Chondrocyte (in vitro differentiated cells): ENCODE data around the gene TARDBP. TPM values are rescaled to one million over a fixed set of nuclear protein-coding genes. Genes with fewer than 3 reads are reported as not detected.

Experiments
- DNase-seq: peaks from one replicate; pipeline ENCODE4 v3.0.0; 2021; ENCODE audit warnings: mixed read lengths, low spot score
- H3K27ac Mint-ChIP-seq: one replicate; pipeline ENCODE4 v1.8.0; 2021; ENCODE audit warnings: mild to moderate bottlenecking, moderate library complexity, mixed read lengths; ENCODE audit not compliant: unreplicated experiment
- H3K27me3 Mint-ChIP-seq: 2 replicates; pipeline ENCODE4 v1.8.0; 2021; ENCODE audit warnings: low read depth, mixed read lengths
- H3K36me3 Mint-ChIP-seq: 2 replicates; pipeline ENCODE4 v1.8.0; 2021; ENCODE audit warnings: low read depth, mixed read lengths
- H3K4me1 Mint-ChIP-seq: 2 replicates; pipeline ENCODE4 v1.8.0; 2021; ENCODE audit warnings: low read depth, mild to moderate bottlenecking, mixed read lengths
- H3K4me3 Mint-ChIP-seq: one replicate; pipeline ENCODE4 v1.8.0; 2021; ENCODE audit warnings: mild to moderate bottlenecking, moderate library complexity, mixed read lengths; ENCODE audit not compliant: unreplicated experiment
- H3K9me3 Mint-ChIP-seq: 2 replicates; pipeline ENCODE4 v1.8.0; 2021; ENCODE audit warnings: low read depth, mixed read lengths
- total RNA-seq: library from RNA; stranded (reverse); gene quantifications from 3 replicates; pipeline ENCODE4 v1.2.1, GENCODE V29; 2021
- TF ChIP-seq, protein P1 (sequence below): fragments of 200-600 bp; sonication (generic); IDR thresholded peaks from 2 replicates; pipeline ENCODE4 v1.5.0; 2021; ENCODE audit warnings: antibody characterized with exemption, mild to moderate bottlenecking, moderate library complexity

Gene TARDBP
- total RNA-seq, 1 donor from 2014 or later = 103 TPM

GRCh38 chr1:11054181-11054580, 41.7 kb downstream of the TARDBP start:
- Mint-ChIP-seq H3K27ac (no peak overlapping the region), H3K27me3 (no peaks in the 10 kb centered on the region), H3K4me1 (peaks cover 10% of the 10 kb centered on the region), H3K4me3 (no peak overlapping the region), H3K9me3 (no peaks in the 10 kb centered on the region), H3K36me3 (peaks cover 16% of the 10 kb centered on the region)
- DNase-seq = no peak
- TF ChIP-seq, protein P1, sequence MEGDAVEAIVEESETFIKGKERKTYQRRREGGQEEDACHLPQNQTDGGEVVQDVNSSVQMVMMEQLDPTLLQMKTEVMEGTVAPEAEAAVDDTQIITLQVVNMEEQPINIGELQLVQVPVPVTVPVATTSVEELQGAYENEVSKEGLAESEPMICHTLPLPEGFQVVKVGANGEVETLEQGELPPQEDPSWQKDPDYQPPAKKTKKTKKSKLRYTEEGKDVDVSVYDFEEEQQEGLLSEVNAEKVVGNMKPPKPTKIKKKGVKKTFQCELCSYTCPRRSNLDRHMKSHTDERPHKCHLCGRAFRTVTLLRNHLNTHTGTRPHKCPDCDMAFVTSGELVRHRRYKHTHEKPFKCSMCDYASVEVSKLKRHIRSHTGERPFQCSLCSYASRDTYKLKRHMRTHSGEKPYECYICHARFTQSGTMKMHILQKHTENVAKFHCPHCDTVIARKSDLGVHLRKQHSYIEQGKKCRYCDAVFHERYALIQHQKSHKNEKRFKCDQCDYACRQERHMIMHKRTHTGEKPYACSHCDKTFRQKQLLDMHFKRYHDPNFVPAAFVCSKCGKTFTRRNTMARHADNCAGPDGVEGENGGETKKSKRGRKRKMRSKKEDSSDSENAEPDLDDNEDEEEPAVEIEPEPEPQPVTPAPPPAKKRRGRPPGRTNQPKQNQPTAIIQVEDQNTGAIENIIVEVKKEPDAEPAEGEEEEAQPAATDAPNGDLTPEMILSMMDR = no peak

- H3K27me3 Mint-ChIP-seq = no peaks in the 10 kb centered on the region
- TF ChIP-seq, protein P1 = no peak
- H3K27ac Mint-ChIP-seq = no peak overlapping the region
- H3K36me3 Mint-ChIP-seq = peaks cover 17% of the 10 kb centered on the region
- DNase-seq = peak; percentile 77
- no peaks in the 10 kb centered on the region for H3K9me3 Mint-ChIP-seq
- H3K4me1 Mint-ChIP-seq = peaks cover 10% of the 10 kb centered on the region
- H3K4me3 Mint-ChIP-seq = no peak overlapping the region
Measured at GRCh38 chr1:11054666-11055065, 42.2 kb downstream of the TARDBP start.

DNA sequence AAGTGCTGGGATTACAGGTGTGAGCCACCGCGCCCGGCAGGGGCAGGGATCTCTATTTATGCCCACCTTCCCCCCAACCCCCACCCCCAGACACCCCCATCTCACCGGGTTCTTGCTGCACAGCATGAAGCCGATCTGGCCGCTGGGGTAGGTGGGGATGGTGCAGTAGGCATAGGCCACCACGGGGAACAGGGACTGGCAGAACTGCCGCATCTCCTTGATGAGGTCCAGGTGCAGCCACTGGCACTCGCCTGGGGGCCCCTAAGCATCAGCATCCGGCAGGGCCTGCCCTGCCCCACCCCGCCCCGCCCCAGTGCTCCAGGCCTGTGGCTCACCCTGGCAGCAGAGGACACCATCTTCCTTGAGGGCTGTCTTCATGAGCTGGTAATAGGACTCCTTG, 43.2 kb downstream of the TARDBP start:
- H3K4me1 Mint-ChIP-seq = peaks cover 14% of the 10 kb centered on the region
- DNase-seq = peak; percentile 82
- TF ChIP-seq, protein P1 = no peak
- H3K4me3 Mint-ChIP-seq = no peak overlapping the region
- H3K27me3 Mint-ChIP-seq = no peaks in the 10 kb centered on the region
- no peaks in the 10 kb centered on the region for H3K9me3 Mint-ChIP-seq
- H3K27ac Mint-ChIP-seq = no peak overlapping the region
- peaks cover 17% of the 10 kb centered on the region for H3K36me3 Mint-ChIP-seq

DNA sequence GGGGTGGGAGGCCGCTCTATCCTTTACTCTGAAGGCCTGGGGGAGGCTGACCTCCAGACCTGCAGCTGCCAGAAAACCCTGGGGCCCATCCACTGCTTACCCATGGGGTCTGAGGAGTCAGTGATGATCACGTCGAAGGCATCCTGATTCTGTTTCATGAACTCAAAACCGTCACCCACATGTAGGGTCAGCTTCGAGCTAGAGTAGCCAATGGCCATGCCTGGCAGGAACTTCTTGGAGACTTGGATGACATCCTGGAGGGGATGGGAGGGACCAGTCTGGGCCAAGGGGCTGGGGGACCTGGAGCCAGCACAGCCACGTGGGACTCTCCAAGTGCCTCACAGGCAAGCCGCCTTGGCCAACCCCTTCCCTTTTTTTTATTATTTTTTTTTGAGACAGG, 44.0 kb downstream of the TARDBP start:
- no peaks in the 10 kb centered on the region for H3K27me3 Mint-ChIP-seq
- peaks cover 17% of the 10 kb centered on the region for H3K36me3 Mint-ChIP-seq
- no peak overlapping the region for H3K4me3 Mint-ChIP-seq
- peaks cover 20% of the 10 kb centered on the region for H3K4me1 Mint-ChIP-seq
- TF ChIP-seq, protein P1 = no peak
- no peak overlapping the region for H3K27ac Mint-ChIP-seq
- no peaks in the 10 kb centered on the region for H3K9me3 Mint-ChIP-seq
- DNase-seq = peak; percentile 70

- H3K9me3 Mint-ChIP-seq = no peaks in the 10 kb centered on the region
Measured at GRCh38 chr1:11057477-11057876, 45.0 kb downstream of the TARDBP start.

More at GRCh38 chr1:11057477-11057876, 45.0 kb downstream of the TARDBP start:
- H3K36me3 Mint-ChIP-seq = peaks cover 17% of the 10 kb centered on the region
- H3K27me3 Mint-ChIP-seq = no peaks in the 10 kb centered on the region
- H3K4me3 Mint-ChIP-seq = no peak overlapping the region
- H3K4me1 Mint-ChIP-seq = peaks cover 23% of the 10 kb centered on the region
- H3K27ac Mint-ChIP-seq = no peak overlapping the region
- TF ChIP-seq, protein P1 = no peak
- DNase-seq = no peak
